Heart left ventricle (tissue), 16 donors: ENCODE data around the gene ECI1. TPM values are rescaled to one million over a fixed set of nuclear protein-coding genes. Genes with fewer than 3 reads are reported as not detected.
"Not testable (repeated sequence)": the region's sequence is repeated elsewhere in the genome, so short reads cannot be mapped to it uniquely, and the experiment has no call there.

Experiments used
- ATAC-seq, 4 donors: fragments of 200-7000 bp; cut with Tn5 transposase; one replicate each; pipeline ENCODE4 v1.9.1; 2020 to 2022; ENCODE audit warnings: moderate library complexity in 4 of 4, mild to moderate bottlenecking in 3 of 4, moderate number of reproducible peaks in 1 of 4
- DNase-seq, 5 donors: peaks; one replicate each; pipeline ENCODE4 v3.0.0-alpha.2; 2020
- H3K27ac ChIP-seq, 12 donors: fragments of 200-600 bp; sonication (generic) in 4 of 12; one replicate each; pipeline versions ENCODE4 v1.5.0 to v1.8.0; 2016 to 2022; ENCODE audit warnings: mild to moderate bottlenecking in 2 of 12
- H3K27me3 ChIP-seq, 9 donors: fragments of 200-600 bp; sonication (generic) in 2 of 9; one replicate each; pipeline versions ENCODE4 v1.5.1 to v1.8.0; 2016 to 2022; ENCODE audit warnings: mild to moderate bottlenecking in 3 of 9
- H3K36me3 ChIP-seq, 9 donors: fragments of 200-600 bp; sonication (generic) in 2 of 9; one replicate each; pipeline versions ENCODE4 v1.5.0 to v1.8.0; 2018 to 2022; ENCODE audit warnings: mild to moderate bottlenecking in 2 of 9
- H3K4me1 ChIP-seq, 12 donors: fragments of 200-600 bp; sonication (generic) in 4 of 12; one replicate each; pipeline versions ENCODE4 v1.5.0 to v1.8.0; 2016 to 2022; ENCODE audit warnings: mild to moderate bottlenecking in 3 of 12
- H3K4me3 ChIP-seq, 12 donors: fragments of 200-600 bp; sonication (generic) in 4 of 12; one replicate each; pipeline versions ENCODE4 v1.5.0 to v1.8.0; 2017 to 2022; ENCODE audit warnings: mild to moderate bottlenecking in 9 of 12, moderate library complexity in 4 of 12
- H3K9me3 ChIP-seq, 12 donors: fragments of 200-600 bp; sonication (generic) in 4 of 12; one replicate each; pipeline versions ENCODE4 v1.5.0 to v1.8.0; 2016 to 2022; ENCODE audit warnings: mild to moderate bottlenecking in 1 of 12
- CTCF ChIP-seq, 12 donors: fragments of 200-600 bp; sonication (generic) in 4 of 12; IDR thresholded peaks; one replicate each; pipeline versions ENCODE4 v1.5.0 to v1.8.0; 2018 to 2022; ENCODE audit warnings: antibody characterized with exemption in 12 of 12, mild to moderate bottlenecking in 5 of 12
- POLR2A ChIP-seq, 2 donors: fragments of 450-650 bp; IDR thresholded peaks; one replicate each; pipeline ENCODE4 v1.6.1; 2017; ENCODE audit warnings: antibody characterized with exemption in 2 of 2, mild to moderate bottlenecking in 2 of 2, moderate library complexity in 2 of 2
- whole genome bisulfite sequencing, 4 donors: extraction: QIAGEN DNeasy Blood & Tissue Kit in 2 of 4; methylation state at CpG; one replicate each; pipeline versions ENCODE4 v1.1.5 to v1.1.7; 2013 to 2018; 5-methylcytosine and 5-hydroxymethylcytosine counted together
- intact Hi-C, 10 donors: fragments of 100-400 bp; cut with DNase I; formaldehyde crosslinking; loops; one replicate each; pipeline versions ENCODE4 v1.11.1 to v1.14.2; 2022
- polyA plus RNA-seq, 2 donors: library from polyadenylated mRNA; stranded (reverse); fragments of 200-250 nt; gene quantifications; one replicate each; pipeline ENCODE4 v1.2.3, GENCODE V29; 2013
- total RNA-seq, 9 donors: library from RNA; depleted of rRNA in 2 of 9; stranded (reverse); fragments of >200 nt in 2 of 9; fragmentation: NEBNext Ultra II Directional in 3 of 9; extraction: Animal tissue kit (Norgen Biotek cat#: 25700) in 3 of 9; gene quantifications; one replicate each; pipeline versions ENCODE4 v1.1.0 to v1.2.4, GENCODE V29; 2016 to 2023
- donor health status: ischemic (EF 13 %, LVEDD 7.1; RV severe dilation, severe dysfunction).
- donor health status: healthy with polysubstance abuse.
- donor health status: DM: no; HTN: yes; CAD: no.
- donor health status: DM: no; HTN: no; CAD: no.
- donor health status: ischemic (EF 25% LVEDD 6.9; RV normal size, moderate dysfunction).
- donor health status: ischemic (EF 25% LVEDD 5.7; RV mildly dilated, moderate dysfunction).
- donor health status: healthy.
- donor health status: DM: yes; HTN: yes; CAD: no.
- donor health status: ischemic (EF 35%, LVEDD 5.7; RV mildly dilated, moderate dysfunction).
- donor health status: nonischemic (EF 11% LVEDD 7.7; RV severe dilation, severe dysfunction).
- donor health status: DM: yes; HTN: yes; CAD: no.
- donor health status: PGD.
- donor health status: ischemic (EF 29% LVEDD 5.4; RV normal size, mild dysfunction).
- donor health status: nonischemic (EF 23%, LVEDD 6.1; RV moderate dilation, normal function).

The ECI1 gene
- total and polyA plus RNA-seq, 11 donors: 84.6 to 340 (median 143) TPM

GRCh38 chr16:2267913-2268666 lies 16.7 kb upstream of the ECI1 start, which contains the start of gene RNPS1:
Gene RNPS1, minus strand, starts transcription at chr16:2268126. Its CDS starts 3,483 bp downstream, at chr16:2264643.
- peaks cover 4 to 49% (median 24%) of the 10 kb centered on the region in 12 donors for H3K4me1 ChIP-seq
- H3K9me3 ChIP-seq: no peaks in the 10 kb centered on the region
- 0 to 1% (median 1%) methylated on average over 21 to 88 of the region's 88 CpGs for WGBS, 4 donors
- peak; percentile 96 to 98 (median 97) for DNase-seq
- intact Hi-C loops: loop anchor here in 2 of 10 donors (1.0 to 10.0 kb wide), 2 partner anchors 17 to 247 kb away; partner anchors contain the start of genes ATP6V0C (in 1 of the 2) and ECI1 (in 1 of the 2)
- peak within 1 kb of the TSS; percentile 65 to 98 (median 86) for H3K4me3 ChIP-seq
- TF ChIP-seq POLR2A (IDR thresholded peaks at IDR 0.05) (peak; percentile 58 to 92), CTCF (IDR thresholded peaks at IDR 0.05) (peak in 1 of 12 donors; percentile 17)
- peaks cover 0 to 29% (median 13%) of the 10 kb centered on the region in 9 donors for H3K36me3 ChIP-seq
- ATAC-seq: peak; percentile 93 to 98 (median 97)
- no peaks in the 10 kb centered on the region for H3K27me3 ChIP-seq
- peak within 1 kb of the TSS; percentile 88 to 100 (median 96) for H3K27ac ChIP-seq

- intact Hi-C loops: loop anchor here in 1 of 10 donors (10.0 kb wide), 1 partner anchor 247 kb away; the partner anchor contains the start of gene ATP6V0C
Measured at GRCh38 chr16:2267505-2267912, 16.1 kb upstream of the ECI1 start.

GRCh38 chr16:2266887-2267286 lies 15.5 kb upstream of the ECI1 start:
- intact Hi-C loops: loop anchor here in 1 of 10 donors (10.0 kb wide), 1 partner anchor 248 kb away; the partner anchor contains the start of gene ATP6V0C
- H3K27ac ChIP-seq: peak overlapping the region in 6 of 12 donors; percentile 95 to 99 (median 96)
- not testable (repeated sequence) for H3K9me3 ChIP-seq, H3K27me3 ChIP-seq, ATAC-seq
- WGBS, 4 donors: 0 to 6% (median 4%) methylated on average over 1 to 12 of the region's 12 CpGs
- peak overlapping the region; percentile 65 to 98 (median 86) for H3K4me3 ChIP-seq
- DNase-seq: peak in 2 of 5 donors; percentile 5 to 20
- H3K36me3 ChIP-seq: peaks cover 0 to 41% (median 25%) of the 10 kb centered on the region in 9 donors
- H3K4me1 ChIP-seq: peaks cover 4 to 43% (median 24%) of the 10 kb centered on the region in 12 donors

More at GRCh38 chr16:2267505-2267912, 16.1 kb upstream of the ECI1 start:
- peaks cover 0 to 34% (median 18%) of the 10 kb centered on the region in 9 donors for H3K36me3 ChIP-seq
- H3K9me3 ChIP-seq, DNase-seq, H3K27me3 ChIP-seq: not testable (repeated sequence)
- 0 to 1% (median 0%) methylated on average over 18 to 54 of the region's 54 CpGs for WGBS, 4 donors
- H3K4me3 ChIP-seq: peak overlapping the region; percentile 65 to 98 (median 86)
- H3K27ac ChIP-seq: peak overlapping the region; percentile 88 to 100 (median 96)
- H3K4me1 ChIP-seq: peaks cover 4 to 46% (median 24%) of the 10 kb centered on the region in 12 donors
- peak; percentile 78 to 89 (median 88) for ATAC-seq

GRCh38 chr16:2263026-2263425 lies 11.6 kb upstream of the ECI1 start:
- Histone ChIP-seq H3K36me3 (peaks cover 0 to 79% (median 63%) of the 10 kb centered on the region in 9 donors), H3K4me1 (peaks cover 0 to 28% (median 11%) of the 10 kb centered on the region in 12 donors)
- not testable (repeated sequence) for ATAC-seq, H3K4me3 ChIP-seq, H3K9me3 ChIP-seq, H3K27me3 ChIP-seq, H3K27ac ChIP-seq, DNase-seq
- intact Hi-C loops: loop anchor here in 1 of 10 donors (10.0 kb wide), 1 partner anchor 252 kb away; the partner anchor contains the start of gene ATP6V0C
- 80 to 89% (median 84%) methylated on average over 11 to 14 of the region's 14 CpGs for WGBS, 4 donors

- TF ChIP-seq POLR2A (IDR thresholded peaks at IDR 0.05): no peak
- TF ChIP-seq CTCF (IDR thresholded peaks at IDR 0.05): no peak
- intact Hi-C loops: loop anchor here in 1 of 10 donors (10.0 kb wide), 1 partner anchor 255 kb away; the partner anchor contains the start of gene ATP6V0C
- Histone ChIP-seq H3K4me3 (no peak overlapping the region), H3K4me1 (peaks cover 0 to 10% (median 0%) of the 10 kb centered on the region in 12 donors), H3K27me3 (no peaks in the 10 kb centered on the region), H3K9me3 (no peaks in the 10 kb centered on the region), H3K36me3 (peaks cover 8 to 100% (median 88%) of the 10 kb centered on the region in 9 donors), H3K27ac (no peak overlapping the region)
- DNase-seq (no peak), ATAC-seq (no peak)
- WGBS, 4 donors: 94 to 97% (median 97%) methylated on average over 8 of the region's 8 CpGs
Measured at GRCh38 chr16:2260250-2260649, 8.9 kb upstream of the ECI1 start.

- 94 to 98% (median 96%) methylated on average over 7 of the region's 7 CpGs for WGBS, 4 donors
- peak in 1 of 5 donors; percentile 0 for DNase-seq
- not testable (repeated sequence) for H3K9me3 ChIP-seq, H3K4me3 ChIP-seq, H3K4me1 ChIP-seq, H3K27me3 ChIP-seq, H3K27ac ChIP-seq, ATAC-seq
- peaks cover 8 to 100% (median 100%) of the 10 kb centered on the region in 9 donors for H3K36me3 ChIP-seq
- intact Hi-C loops: loop anchor here in 1 of 10 donors (10.0 kb wide), 1 partner anchor 104 kb away; the partner anchor contains the start of gene TRAF7
Measured at GRCh38 chr16:2258530-2258929, 7.1 kb upstream of the ECI1 start.
